GM19035 (cell line): ENCODE results near the gene NFASC.

Experiments
- ATAC-seq: cut with Tn5 transposase; IDR thresholded peaks from one replicate; pipeline ENCODE4 v1.9.1; 2021; ENCODE audit not compliant: unreplicated experiment

Gene NFASC

DNA sequence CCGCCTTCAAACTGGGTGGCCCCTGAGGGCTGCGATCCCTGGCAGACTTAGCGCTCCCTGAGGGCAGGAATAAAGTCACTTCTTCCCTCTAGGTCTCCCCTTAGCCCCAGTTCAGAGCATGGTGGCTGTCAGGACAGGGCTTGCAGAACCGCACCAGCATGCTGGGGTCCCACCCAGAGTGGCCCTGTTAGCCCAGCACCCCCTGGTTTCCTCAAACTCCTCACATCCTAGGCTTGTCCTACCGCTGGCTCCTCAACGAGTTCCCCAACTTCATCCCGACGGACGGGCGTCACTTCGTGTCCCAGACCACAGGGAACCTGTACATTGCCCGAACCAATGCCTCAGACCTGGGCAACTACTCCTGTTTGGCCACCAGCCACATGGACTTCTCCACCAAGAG is 188.2 kb downstream of the NFASC start:
- ATAC-seq = no peak

GRCh38 chr1:205059660-205060059 is 189.0 kb downstream of the NFASC start:
- no peak for ATAC-seq

GRCh38 chr1:205060746-205061145 is 190.1 kb downstream of the NFASC start:
- no peak for ATAC-seq

DNA sequence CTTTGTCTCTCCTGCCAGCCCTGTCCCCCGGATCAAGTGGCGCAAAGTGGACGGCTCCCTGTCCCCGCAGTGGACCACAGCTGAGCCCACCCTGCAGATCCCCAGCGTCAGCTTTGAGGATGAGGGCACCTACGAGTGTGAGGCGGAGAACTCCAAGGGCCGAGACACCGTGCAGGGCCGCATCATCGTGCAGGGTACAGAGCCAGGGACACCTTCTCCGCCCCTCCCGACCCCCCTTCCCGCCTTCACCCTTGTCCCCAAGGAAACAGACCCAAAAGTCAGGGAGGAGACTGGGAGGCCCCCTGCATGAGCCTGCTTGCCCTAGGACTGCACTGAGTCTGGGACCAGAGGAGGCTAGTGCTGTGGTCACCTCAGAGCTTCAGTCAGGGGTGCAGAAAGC is 190.6 kb downstream of the NFASC start:
- ATAC-seq = no peak

- no peak for ATAC-seq
Measured at GRCh38 chr1:205061665-205062069, 191.0 kb downstream of the NFASC start.

GRCh38 chr1:205062319-205062718 is 191.7 kb downstream of the NFASC start:
- ATAC-seq = no peak

DNA sequence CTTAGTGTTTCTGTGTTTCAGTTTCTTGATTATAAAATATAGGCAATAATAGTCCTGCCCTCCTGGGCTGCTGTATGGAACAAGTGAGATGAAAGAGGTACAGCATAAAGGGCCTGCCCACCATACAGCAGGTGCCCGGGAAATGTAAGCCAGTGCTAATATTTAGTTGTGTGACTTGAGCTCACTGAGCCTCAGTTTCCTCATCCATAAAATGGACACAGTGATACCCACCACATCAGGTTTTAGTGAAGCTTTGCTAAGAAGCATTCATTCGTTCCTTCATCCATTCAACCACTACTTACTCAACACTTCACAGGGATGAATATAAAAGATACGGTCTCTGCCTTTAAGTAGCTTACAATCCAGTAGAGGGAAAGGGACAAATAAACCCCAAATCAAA is 192.2 kb downstream of the NFASC start:
- no peak for ATAC-seq

DNA sequence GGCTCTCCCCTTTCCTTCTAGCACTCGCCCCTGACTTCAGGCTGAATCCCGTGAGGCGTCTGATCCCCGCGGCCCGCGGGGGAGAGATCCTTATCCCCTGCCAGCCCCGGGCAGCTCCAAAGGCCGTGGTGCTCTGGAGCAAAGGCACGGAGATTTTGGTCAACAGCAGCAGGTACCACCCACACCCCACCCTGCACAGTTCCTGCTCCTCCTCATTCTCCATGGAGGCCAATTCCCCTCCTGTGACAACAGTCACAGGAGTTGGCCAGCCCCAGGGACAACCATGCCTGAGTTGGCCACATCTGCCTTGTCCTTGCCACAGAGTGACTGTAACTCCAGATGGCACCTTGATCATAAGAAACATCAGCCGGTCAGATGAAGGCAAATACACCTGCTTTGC is 193.6 kb downstream of the NFASC start:
- no peak for ATAC-seq

DNA sequence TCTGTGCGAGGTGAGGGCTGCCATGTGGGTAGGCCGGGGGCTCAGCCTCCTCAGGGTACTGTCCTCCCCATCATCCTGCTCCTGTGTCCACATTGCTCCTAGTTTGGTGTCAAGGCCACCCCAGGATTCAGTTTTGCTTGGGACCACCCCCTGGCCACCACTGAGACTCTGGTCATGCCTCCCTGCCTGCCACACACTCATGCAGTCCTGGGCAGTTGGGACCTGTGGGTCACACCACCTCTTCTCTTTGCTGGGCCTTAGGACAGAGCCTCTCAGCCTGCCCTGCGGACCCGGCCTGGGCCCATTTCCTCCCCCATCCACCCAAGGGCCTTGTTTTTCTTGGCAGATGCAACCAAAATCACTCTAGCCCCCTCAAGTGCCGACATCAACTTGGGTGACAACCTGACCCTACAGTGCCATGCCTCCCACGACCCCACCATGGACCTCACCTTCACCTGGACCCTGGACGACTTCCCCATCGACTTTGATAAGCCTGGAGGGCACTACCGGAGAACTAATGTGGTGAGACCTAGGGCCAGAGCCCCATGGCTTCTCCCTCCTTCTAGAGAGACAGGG is 194.2 kb downstream of the NFASC start:
- ATAC-seq = no peak

DNA sequence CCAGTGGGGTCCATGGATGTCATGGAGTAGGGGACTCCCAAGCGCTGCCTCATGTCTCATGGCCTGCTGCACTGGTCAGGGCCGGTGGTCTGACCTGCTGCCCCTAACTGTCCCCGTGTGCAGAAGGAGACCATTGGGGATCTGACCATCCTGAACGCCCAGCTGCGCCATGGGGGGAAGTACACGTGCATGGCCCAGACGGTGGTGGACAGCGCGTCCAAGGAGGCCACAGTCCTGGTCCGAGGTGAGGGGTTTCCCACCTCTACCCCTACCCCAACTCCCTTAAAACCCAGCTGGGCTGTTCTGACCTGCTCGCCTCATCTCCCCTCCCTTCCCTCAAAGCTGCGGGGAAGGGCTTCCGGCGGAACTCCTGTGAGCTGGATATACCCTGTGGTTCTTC is 195.0 kb downstream of the NFASC start:
- ATAC-seq = no peak

- ATAC-seq = no peak
Measured at GRCh38 chr1:205066141-205066818, 195.6 kb downstream of the NFASC start.

GRCh38 chr1:205067031-205067430 is 196.4 kb downstream of the NFASC start:
- no peak for ATAC-seq

DNA sequence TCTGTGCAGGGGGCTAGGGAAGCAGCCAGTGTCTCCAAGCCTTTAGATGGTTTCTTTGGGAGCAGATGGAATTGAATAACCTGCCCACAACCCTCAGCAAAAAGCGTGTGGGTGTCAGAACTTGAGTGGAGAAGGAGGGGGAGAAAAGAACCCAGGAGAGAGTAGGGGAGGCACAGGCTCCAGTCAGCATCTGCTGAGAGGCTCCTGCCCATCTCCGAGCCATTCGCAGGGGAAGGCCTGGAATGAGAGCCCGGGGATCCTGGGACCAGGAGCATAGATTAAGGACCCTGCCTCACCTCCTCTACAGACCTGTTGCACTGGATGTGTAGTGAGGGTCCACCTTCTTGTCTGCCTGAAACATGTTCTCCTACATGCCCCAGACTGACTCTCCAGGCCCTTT is 197.3 kb downstream of the NFASC start:
- no peak for ATAC-seq

DNA sequence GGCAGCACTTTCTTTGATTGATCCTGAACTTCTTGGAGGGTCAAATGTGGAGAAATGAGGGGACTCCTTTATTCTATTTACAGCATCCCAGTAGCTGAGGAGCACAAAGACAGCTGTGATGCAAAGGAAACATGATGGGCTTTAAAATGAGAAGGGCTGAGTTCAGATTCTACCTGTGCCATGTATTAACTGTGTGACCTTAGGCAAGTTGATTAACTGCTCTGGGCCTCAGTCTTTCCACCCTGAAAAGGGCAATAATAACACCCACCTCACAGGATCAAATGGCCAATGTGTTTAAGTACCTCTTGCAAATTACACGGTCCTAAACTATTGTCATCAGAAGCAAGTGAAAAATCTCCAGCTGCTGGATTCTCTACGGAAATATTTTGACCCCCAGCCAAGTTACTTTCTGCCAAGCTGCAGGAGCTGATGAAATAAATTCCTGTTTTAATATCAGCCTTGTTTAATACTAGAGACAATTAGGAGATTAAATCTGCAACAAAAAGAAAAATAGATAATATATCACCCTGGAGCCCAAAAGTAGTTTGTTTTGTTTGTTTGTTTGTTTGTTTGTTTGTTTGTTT is 197.9 kb downstream of the NFASC start:
- ATAC-seq = no peak

GRCh38 chr1:205069371-205070125 is 198.9 kb downstream of the NFASC start:
- no peak for ATAC-seq

DNA sequence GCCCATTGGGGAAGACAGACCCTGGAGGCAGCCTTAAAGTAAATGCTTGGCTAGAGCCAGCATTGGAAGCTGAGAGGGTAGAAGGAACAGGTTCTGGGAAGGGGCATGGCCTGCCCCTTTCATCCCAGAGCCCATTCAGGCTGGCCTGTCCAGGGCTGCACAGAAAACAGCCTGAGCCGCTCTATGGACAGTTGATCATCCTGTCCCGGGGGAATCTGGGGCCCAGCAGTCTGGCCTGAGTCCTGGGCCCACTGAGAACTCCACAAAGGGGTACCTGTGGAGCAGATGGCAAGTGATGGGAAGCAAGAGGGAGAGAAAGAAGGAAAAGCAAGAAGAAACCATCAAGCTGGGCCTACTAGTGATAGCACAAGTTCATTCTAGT is 200.4 kb downstream of the NFASC start:
- no peak for ATAC-seq

GRCh38 chr1:205071801-205072200 is 201.1 kb downstream of the NFASC start:
- no peak for ATAC-seq

DNA sequence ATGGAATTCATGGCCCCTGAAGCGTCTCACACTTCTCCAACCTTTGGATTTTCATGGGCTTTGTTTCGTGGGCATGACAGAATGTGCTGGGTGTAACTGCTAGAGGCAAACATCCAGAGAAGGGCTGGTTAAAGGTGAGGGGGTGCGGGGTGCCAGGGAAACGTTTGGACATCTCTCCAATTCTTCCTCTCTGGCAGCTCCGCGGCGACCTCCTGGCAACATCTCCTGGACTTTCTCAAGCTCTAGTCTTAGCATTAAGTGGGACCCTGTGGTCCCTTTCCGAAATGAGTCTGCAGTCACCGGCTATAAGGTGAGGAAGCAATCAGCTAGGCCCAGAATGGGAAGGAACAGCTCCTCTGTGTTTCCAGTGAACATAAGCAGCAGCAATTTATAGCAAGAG is 201.6 kb downstream of the NFASC start:
- no peak for ATAC-seq
